ENCODE measurements around the gene CEP85. TPM values are rescaled to one million over a fixed set of nuclear protein-coding genes. Genes with fewer than 3 reads are reported as not detected.
A peak's percentile ranks its signal among the peaks of the same experiment; 100 is the strongest.

The CEP85 gene
- total and polyA plus RNA-seq, 10 donors = 3.9 to 14.9 (median 9.5) TPM

DNA sequence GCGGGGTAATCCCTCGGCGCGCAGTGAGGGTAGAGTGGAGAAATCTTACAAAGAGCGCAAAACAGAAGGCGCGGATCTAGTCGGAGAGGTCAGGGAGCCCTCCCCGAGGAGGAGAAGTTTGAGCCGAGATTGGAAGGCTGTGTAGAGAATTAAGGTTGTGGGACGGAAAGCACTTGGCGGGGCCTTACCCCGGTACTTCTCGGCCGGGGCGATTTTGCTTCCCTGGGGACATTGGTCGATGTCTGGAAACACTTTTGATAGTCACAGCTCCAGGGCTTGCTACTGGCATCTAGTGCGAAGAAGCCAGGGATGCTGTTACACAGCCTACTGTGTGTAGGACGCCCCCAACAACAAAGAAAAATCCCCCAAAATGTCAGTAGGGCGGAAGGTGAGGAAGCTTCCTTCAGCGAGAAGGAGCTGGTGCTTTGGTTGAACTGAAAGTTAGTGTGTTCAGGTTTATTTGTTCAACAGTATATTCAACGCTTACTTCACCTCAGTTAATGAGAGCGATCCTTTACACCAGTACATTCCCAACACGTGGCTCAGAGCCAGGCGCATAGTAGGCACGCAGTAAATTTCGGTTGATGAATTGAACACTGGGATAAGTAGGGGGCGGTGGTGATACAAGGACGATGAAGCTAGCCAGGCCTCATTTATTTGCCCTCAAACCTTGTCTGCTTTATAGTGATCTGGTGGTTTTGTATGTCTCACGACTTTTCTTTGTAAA lies 807 bp downstream of the CEP85 start:
- peak overlapping the region; percentile 81 to 94 (median 90) for H3K27ac ChIP-seq
- no peaks in the 10 kb centered on the region for H3K9me3 ChIP-seq
- no peaks in the 10 kb centered on the region for H3K27me3 ChIP-seq (replicated peaks in 1 of 7)
- intact Hi-C loops (cut with DNase I; ENCODE audit: low total_unique reads) = no loop called here
- DNase-seq = no peak
- peaks cover 3 to 39% (median 17%) of the 10 kb centered on the region in 6 donors for H3K4me1 ChIP-seq
- 2 to 4% (median 2%) methylated on average over 30 of the region's 30 CpGs for WGBS, 5 donors
- peak overlapping the region; percentile 57 to 91 (median 74) for H3K4me3 ChIP-seq
- TF ChIP-seq POLR2AphosphoS5 (IDR thresholded peaks at IDR 0.05) (no peak), POLR2A (IDR thresholded peaks at IDR 0.05) (no peak)
- TF ChIP-seq, protein P1, sequence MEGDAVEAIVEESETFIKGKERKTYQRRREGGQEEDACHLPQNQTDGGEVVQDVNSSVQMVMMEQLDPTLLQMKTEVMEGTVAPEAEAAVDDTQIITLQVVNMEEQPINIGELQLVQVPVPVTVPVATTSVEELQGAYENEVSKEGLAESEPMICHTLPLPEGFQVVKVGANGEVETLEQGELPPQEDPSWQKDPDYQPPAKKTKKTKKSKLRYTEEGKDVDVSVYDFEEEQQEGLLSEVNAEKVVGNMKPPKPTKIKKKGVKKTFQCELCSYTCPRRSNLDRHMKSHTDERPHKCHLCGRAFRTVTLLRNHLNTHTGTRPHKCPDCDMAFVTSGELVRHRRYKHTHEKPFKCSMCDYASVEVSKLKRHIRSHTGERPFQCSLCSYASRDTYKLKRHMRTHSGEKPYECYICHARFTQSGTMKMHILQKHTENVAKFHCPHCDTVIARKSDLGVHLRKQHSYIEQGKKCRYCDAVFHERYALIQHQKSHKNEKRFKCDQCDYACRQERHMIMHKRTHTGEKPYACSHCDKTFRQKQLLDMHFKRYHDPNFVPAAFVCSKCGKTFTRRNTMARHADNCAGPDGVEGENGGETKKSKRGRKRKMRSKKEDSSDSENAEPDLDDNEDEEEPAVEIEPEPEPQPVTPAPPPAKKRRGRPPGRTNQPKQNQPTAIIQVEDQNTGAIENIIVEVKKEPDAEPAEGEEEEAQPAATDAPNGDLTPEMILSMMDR (IDR thresholded peaks at IDR 0.05 in 8 of 11, conservative IDR thresholded peaks at IDR 0.05 in 3 of 11) = no peak
- H3K36me3 ChIP-seq = peaks cover 0 to 3% (median 0%) of the 10 kb centered on the region in 6 donors

DNA sequence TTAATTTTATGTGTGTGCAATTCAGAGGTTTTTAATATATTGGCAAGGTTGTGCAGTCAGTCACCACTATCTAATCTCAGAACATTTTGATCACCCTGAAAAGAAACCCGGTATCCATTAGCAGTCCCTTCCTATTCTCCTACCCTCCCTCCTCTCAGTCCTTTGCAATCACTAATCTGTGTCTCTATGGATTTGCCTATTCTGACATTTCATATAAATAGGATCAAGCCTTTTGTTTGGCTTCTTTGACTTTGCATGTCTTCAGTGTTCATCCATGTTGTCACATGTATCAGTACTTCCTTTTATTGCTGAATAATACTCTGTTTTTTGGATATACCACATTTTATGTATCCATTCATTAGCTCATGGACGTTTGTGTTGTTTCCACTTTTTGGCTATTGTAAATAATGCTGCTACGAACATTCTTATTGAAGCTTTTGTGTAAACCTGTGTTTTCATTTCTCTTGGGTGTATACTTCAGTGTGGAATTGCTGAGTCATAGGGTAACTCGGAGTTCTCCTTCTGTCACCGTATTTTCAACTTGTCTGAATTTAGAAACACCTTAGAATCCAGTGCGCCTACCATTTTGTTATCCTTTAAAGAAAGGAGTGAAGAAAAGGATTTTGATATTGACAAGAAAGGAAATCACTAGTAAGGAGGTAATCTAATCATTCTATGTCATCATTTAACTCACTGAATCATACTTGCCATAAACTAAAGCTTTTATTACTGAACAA lies 3.4 kb downstream of the CEP85 start:
- DNase-seq = no peak
- Histone ChIP-seq H3K27ac (peak overlapping the region in 1 of 8 donors; percentile 53), H3K4me3 (no peak overlapping the region), H3K9me3 (no peaks in the 10 kb centered on the region), H3K4me1 (peaks cover 3 to 39% (median 17%) of the 10 kb centered on the region in 6 donors), H3K36me3 (peaks cover 0 to 24% (median 0%) of the 10 kb centered on the region in 6 donors), H3K27me3 (replicated peaks in 1 of 7) (no peaks in the 10 kb centered on the region)
- intact Hi-C loops (cut with DNase I; ENCODE audit: low total_unique reads) = no loop called here
- no peak for TF ChIP-seq POLR2A (IDR thresholded peaks at IDR 0.05)
- TF ChIP-seq POLR2AphosphoS5 (IDR thresholded peaks at IDR 0.05) = no peak
- TF ChIP-seq, protein P1 (IDR thresholded peaks at IDR 0.05 in 8 of 11, conservative IDR thresholded peaks at IDR 0.05 in 3 of 11) = no peak
- 52 to 65% (median 55%) methylated on average over 6 of the region's 6 CpGs for WGBS, 5 donors

DNA sequence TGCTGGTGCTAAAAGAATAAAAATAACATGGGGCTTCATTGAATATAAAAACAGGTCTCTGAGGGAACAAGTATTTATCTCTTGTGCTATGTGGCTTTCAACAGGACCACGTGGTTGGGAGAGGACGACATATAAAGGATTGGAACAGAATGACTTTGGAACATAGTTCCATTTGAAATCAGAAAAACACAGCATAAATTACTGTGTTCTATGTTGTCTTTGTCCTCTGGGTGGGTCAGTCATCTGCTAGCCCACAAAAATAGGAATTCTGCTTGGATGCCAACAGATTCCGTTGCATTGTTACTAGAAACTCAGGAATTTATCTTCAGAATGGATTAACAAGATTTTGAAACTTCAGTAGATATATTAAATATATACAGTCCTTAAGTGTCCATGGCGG lies 5.9 kb downstream of the CEP85 start:
- peaks cover 0 to 29% (median 9%) of the 10 kb centered on the region in 6 donors for H3K4me1 ChIP-seq
- H3K36me3 ChIP-seq = peaks cover 0 to 45% (median 6%) of the 10 kb centered on the region in 6 donors
- 95 to 99% (median 97%) methylated on average over 4 of the region's 4 CpGs for WGBS, 5 donors
- no peaks in the 10 kb centered on the region for H3K9me3 ChIP-seq
- DNase-seq = no peak
- H3K4me3 ChIP-seq = no peak overlapping the region
- no peaks in the 10 kb centered on the region for H3K27me3 ChIP-seq (replicated peaks in 1 of 7)
- intact Hi-C loops (cut with DNase I; ENCODE audit: low total_unique reads) = no loop called here
- no peak for TF ChIP-seq POLR2A (IDR thresholded peaks at IDR 0.05)
- TF ChIP-seq, protein P1 (IDR thresholded peaks at IDR 0.05 in 8 of 11, conservative IDR thresholded peaks at IDR 0.05 in 3 of 11) = no peak
- H3K27ac ChIP-seq = no peak overlapping the region

DNA sequence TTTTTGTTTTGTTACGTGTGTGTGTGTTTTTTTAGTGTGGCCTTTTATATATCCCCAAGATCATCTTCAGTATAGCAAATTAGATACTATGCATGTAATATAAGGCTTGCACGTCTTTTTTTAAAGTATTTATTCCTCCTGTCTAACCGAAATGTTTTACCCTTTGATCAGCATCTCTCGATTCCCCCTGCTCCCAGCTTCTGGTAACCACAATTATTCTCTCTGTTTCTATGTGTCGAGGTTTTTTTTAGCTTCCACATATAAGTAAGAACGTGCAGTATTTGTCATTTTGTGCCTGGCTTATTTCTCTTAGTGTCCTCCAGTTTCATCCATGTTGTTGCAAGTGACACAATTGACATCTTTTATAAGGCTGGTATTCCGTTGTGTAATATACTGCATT lies 18.7 kb downstream of the CEP85 start:
- Histone ChIP-seq H3K27me3 (replicated peaks in 1 of 7) (no peaks in the 10 kb centered on the region), H3K9me3 (no peaks in the 10 kb centered on the region), H3K27ac (no peak overlapping the region), H3K36me3 (peaks cover 4 to 78% (median 15%) of the 10 kb centered on the region in 6 donors), H3K4me1 (no peaks in the 10 kb centered on the region), H3K4me3 (no peak overlapping the region)
- 75 to 81% (median 78%) methylated on average over 7 of the region's 7 CpGs for WGBS, 5 donors
- DNase-seq = no peak
- TF ChIP-seq, protein P1 (IDR thresholded peaks at IDR 0.05 in 8 of 11, conservative IDR thresholded peaks at IDR 0.05 in 3 of 11) = no peak
- TF ChIP-seq POLR2AphosphoS5 (IDR thresholded peaks at IDR 0.05) (no peak), POLR2A (IDR thresholded peaks at IDR 0.05) (no peak)
- intact Hi-C loops (cut with DNase I; ENCODE audit: low total_unique reads) = no loop called here

All from spleen (tissue), 11 donors.